HG03460 (cell line): ENCODE data around the gene BST1.
"Not testable (repeated sequence)": the region's sequence is repeated elsewhere in the genome, so short reads cannot be mapped to it uniquely, and the experiment has no call there.

Experiments
- ATAC-seq: cut with Tn5 transposase; IDR thresholded peaks from one replicate; pipeline ENCODE4 v1.9.1; 2021; ENCODE audit not compliant: unreplicated experiment

BST1 gene

DNA sequence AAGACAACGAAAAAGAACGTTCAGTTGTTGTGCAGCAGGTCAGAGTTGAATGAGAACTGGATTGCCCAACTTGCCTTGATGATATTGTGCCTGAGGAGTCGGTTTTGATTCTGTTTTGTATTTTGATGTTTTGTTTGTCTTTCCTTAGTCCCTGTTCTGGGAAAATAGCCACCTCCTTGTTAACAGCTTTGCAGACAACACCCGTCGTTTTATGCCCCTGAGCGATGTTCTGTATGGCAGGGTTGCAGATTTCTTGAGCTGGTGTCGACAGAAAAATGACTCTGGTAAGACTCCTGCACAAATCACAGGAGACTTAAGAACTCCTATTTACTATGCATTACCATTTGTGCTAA, 4.5 kb downstream of the BST1 start:
- no peak for ATAC-seq

DNA sequence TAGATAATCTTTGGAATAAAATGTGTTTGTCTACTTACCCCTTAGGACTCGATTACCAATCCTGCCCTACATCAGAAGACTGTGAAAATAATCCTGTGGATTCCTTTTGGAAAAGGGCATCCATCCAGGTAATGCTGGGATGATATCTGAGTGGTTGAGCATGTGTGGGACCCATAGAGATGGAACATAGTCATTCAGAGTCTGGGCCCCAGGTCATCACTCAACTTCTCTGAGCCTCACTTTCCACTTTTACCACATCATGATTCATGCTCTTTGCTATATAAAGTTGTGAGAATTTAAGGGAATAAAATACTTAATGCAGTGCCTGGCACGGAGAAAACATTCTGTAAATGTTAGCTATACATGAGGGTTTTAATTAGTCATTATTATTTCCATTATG, 8.9 kb downstream of the BST1 start:
- ATAC-seq: no peak

DNA sequence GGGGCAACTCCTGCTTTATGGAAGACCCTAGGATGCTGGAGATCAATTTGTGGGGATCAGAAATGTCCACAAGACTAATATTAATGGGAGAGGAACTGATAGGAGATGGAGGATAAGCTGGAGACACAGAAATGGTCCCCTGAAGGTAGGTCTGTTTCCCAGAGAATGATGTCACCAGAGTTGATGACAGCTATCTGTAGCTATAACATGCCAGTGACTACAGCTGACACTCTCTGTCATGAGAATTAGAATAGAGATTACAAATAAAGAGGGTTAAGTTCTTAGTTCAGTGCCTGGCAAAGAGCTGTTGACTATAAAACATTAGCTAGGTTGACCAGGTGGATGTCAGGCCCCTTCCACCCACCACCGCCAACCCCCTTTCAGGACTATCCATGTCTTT, 9.3 kb downstream of the BST1 start:
- no peak for ATAC-seq

DNA sequence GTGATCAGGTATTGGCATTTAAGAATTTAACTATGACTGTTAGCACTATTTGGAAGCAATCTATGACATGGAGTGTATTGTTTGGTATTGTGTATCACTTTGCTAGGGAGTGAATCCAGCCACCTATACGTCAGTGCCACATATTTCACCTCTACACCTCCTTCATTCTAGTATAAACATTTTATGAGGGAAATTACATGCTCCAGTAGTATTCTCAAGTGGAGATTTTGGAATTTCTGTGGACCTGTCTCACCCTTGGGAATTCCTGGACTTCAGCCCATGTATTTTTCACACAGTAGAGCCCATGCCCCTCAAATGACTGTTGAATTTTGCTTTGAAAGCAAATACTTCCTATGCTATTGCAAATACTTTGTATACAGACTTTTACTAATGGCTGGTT, 11.3 kb downstream of the BST1 start:
- ATAC-seq: no peak

DNA sequence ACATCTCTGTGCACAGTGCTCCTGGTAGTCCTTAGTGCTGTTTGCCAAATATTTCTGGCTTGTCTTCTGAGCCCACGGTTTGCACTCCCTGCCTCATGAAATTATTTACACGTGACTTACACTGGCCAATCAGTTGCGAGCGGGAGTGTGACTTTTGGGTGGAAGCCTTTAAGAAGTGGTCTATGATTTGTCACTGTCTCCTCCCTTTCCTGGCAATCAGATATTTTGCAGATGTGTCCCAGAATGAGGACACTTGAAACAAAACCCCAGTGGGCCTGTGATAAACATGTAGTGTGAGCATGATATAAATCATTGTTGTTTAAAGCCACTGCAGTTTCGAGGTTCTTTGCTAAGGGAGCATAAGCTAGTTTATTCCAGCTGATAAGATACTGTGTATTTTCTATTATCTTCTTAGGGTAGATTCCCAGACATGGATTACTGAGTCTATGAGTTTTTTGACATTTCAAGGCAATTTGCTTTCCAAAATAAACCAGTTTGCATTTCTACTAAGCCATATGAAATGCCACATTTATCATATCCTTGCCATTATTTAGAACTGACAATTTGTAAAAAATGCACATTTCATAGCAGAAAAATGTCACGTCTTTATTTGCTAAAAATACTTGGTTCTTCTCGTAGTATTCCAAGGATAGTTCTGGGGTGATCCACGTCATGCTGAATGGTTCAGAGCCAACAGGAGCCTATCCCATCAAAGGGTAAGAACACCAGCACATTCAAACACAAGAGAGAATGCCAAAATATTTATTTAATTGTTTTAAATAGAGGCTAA, 12.0 kb downstream of the BST1 start:
- no peak for ATAC-seq

DNA sequence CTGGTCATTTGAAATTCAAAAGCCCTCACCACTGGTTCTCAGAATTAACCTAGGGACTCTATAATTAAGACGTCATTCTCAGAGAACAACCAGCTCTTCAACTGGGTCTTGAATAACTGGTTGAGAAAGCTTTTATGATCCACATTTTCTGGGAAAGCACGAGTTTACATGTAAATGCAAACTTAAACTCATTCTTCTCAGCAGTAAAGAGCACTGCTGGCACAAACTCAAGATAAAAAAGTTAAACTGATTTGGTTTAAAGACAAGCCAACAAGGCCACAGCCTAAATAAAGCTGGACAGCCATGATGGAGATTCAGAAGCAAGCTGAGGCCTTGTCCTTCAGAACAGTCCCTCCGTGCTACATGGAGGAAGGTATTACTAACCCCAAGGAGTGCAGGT, 13.2 kb downstream of the BST1 start:
- no peak for ATAC-seq

DNA sequence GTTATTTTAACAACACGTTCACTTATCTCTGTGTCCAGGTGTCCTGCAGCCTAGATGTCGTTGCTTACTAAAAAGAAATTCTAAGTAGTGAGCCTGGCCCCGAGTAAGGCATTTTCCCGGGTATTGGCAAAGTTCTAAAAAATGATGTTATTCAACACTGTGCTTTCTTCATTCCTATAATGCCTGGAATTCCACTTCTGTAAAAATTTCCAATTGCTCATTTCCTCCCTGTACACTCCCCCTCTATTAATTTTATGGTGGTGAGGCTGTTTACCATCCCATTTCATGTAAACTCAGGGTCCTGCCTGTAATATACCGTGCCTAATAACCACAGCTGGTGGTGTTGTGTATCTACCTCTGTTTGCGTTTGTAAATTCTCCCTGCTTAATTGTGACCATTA, 14.2 kb downstream of the BST1 start:
- ATAC-seq: no peak

DNA sequence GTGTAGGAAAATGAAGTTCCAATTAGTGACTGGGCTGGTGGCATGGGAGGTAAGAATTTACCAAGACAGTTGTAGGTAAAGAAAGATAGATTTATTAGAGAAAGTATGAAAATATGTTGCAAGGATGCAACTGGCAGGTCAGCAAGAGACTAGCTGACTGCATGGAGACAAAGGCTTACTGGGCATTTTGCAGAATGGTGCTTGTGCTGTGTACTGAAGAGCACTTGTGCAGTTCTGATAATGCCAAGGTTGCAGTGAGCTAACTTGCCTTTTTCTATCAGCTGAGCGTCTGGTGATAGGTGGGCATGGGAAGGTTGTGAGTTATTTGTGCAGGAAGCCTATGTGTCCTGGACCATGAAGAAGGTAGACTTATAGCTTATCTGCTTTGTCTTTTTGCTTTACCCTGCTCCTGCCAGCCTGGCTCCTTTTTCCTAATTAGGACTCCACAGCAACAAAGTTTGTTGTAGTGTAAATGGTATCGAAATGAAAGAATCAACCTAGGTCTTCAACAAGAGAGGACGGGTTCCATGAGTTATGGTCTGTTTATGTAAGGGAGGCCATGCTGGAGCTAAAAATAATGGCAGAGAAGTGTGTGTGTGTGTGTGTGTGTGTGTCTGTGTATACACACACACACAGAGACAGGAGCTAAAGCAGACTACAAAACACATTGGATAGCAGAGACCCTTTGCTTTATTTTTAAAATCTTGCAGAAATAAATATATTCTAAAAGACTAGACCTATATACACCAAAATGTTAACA, 15.0 kb downstream of the BST1 start:
- no peak for ATAC-seq

DNA sequence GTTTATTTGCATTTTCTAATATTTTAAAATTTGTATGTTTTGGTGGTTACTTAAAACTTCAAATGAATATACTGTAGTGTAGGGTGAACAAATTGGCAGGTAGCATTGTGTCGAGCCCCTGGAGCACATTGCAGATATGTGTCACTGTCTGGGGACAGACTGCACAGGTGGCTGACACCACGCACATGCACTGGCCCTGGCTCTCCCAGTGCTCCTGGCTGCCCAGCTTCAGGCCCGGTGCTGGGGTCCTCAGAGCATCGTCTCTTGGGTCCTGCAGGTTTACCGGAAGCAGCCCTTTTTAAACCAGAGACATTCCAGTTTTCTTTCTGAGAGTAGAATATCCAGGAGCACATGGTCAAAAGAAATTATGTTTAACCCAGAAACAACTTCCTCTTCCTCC, 15.6 kb downstream of the BST1 start:
- ATAC-seq: no peak

DNA sequence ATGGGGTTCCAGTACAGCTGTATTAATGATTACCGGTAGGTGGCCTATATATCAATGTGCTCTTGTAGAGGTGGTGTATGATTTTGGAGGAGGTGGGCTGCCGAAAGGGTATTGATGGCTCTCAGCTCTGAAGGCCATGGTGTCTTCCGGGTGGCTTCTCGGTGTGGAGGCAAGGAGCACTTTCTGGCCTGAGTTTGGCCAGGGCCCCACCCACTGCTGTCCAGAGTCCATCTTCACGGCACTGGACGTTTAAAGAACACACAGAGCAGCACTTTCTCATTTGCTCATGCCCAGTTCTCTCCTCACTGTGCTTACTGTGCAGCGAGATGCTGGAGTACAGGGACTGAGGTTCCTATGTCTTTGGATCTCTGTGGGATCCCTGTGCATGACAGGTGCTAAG, 16.1 kb downstream of the BST1 start:
- ATAC-seq: no peak

DNA sequence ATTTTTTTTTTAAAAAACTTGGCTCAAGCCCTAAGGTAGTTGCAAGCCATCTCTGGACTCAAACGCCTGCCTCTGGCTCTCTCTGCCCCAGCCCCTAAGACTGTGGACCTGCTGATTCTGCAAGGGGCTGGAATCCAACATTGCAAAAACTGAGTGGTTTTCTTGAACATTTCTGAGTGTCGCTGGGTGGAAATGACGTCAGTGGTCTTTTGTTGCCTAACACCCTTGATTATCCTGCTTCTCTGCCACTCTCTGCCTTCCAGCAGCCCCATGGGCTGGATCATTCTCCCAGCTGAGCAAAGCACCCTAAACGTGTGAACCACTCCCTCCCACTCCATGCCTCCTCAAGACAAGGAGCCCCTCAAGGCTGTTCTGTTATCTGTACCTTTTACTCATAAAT, 16.6 kb downstream of the BST1 start:
- ATAC-seq: no peak

DNA sequence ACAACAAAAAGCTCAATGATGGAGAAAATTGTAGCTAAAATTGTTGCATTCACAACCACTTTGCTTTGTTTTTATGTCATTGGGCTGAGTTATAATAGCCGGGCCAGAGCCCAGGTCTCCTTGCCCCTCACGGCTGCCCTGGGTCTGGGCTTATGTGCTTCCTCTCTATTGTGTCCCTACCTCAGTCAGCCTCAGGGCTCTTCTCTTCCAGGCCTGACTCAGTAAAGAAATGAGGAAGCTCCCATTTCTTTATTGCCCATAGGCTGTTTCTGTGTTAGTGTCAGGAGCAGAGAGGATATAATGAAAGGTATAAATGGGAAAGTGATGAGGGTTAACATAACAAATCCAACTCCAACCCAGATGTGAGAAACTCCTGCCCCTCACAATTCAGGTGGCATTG, 18.0 kb downstream of the BST1 start:
- ATAC-seq: no peak

DNA sequence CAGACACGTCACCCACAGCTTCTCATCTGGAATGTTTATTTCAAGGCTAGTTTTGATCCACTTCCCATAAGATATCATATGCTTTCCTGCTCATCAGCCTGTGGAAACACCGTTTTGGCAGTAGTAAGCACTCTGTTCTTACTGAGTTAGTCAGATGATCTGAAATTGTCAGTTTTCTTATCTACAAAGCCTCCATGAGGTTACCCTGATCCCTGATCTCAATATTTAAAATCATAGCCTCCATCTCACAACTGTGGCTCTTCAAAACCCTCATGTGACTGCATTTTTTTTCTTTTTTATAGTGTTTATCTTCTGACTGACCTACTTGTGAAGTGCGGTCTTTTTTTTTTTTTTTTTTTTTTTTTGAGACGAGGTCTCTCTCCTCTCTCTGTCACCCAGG, 22.7 kb downstream of the BST1 start:
- ATAC-seq: no peak

DNA sequence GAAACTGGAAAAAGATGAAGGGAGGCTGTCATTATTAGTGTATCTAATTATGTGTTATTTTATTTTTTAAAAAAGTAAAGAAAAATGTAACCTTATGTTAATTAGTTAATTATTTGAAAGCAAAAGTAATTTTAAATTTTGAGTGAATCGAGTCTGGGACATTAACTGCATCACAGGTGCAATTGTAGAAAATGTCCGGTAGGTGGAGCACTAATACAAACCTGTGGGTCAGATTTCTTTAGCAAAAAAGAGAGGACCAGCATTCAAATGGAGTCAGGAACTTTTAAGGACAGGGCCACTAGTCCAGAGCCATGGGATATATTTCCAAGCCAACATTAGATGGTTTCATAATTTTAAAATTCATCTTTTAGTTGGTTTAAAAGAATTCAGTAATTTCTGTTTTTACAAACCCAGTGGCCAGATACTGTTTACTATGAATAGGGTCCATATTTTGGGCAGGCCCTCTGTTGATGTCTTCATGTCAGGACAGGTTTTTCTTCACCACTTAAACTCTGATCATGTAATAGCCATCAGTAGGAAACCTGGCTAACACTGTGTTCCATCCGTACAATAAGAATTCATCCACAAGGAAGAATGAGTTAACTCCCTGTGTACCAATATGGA, 27.2 kb downstream of the BST1 start:
- peak; percentile 59 for ATAC-seq

DNA sequence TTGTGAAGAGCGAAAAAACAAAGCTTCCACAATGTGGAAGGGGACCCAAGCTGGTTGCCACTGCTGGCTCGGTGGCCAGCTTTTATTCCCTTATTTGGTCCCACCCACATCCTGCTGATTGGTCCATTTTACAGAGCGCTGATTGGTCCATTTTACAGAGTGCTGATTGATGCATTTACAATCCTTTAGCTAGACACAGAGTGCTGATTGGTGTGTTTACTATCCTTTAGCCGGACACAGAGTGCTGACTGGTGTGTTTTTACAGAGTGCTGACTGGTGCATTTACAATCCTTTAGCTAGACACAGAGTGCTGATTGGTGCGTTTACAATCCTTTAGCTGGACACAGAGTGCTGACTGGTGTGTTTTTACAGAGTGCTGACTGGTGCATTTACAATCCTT, 30.2 kb downstream of the BST1 start:
- ATAC-seq: not testable (repeated sequence)

DNA sequence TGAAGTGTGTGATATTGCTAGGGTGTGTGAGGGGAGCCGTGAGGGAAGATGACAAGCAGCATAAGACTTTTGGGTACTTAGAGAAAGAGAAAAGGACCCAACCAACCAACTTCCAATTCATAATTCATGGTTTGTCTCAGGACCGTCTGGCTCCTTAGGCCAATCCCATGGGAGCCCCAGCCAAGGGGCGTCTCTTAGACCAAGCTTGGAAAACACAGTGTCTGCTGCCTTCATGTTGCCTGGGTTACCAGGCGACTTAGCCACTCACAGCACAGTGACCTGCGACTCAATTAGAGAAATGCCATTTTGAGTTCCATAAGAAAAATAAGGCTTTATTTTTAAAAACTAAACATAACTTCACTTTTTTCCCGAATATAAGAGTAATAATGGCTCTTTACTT, 32.7 kb downstream of the BST1 start:
- ATAC-seq: no peak

DNA sequence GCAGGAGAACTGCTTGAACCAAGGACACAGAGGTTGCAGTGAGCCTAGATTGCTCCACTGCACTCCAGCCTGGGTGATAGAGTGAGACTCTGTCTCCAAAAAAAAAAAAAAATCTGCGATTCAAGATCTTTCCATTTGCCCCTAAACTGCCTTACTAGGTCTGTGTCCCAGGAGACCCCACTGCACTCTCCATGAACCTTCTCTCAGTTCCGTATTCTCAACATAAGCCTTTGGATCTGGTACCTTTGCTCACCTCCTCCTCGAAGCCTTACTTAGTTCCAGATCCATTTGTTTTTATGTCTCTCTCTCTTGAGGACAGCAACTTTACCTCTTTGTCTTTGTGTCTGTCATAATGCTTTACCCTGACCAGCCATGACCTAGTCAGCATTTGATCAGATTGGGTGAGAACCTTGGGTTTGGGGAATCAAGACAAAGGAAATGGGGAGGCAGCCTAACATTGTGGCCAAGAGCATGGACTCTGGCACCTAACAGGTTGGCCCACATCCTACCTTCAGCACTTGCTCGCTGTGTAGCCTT, 33.7 kb downstream of the BST1 start:
- ATAC-seq: no peak

DNA sequence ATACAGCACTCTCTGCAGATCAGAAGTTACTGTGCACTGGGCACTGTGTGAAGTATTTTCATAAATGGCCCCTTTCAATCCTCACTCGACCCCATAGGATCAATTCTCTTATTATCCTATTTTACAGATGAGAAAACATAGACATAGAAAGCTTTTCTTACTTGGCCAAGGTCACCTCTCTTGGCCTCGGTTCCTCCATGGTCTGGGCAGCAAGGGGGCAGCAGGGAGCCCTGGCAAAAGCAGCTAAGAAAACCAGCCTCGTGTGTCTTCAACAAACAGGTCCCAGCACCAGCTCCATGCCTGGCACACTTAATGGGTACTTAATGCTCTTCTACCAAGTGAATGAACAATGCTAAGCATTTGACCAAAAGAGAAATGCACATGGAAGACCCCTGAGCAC, 34.4 kb downstream of the BST1 start:
- no peak for ATAC-seq

DNA sequence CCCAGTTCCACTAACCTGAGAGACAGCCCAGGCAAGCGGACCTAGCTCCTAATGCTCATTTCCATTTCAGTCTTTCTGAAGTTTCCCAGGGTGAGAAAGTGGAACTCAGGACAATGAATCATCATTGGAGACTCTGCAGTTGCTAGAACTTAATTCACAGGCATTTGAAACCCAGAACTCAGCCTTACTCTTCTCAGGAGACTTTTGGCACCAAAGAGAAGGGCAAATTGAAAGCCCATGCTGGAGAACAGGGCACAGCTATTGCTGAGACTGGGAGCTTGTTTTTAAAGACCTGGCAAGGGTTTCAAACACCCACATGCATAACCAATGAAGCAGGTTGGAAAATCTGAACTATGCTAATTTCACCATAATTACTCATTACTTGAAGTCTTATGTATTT, 36.0 kb downstream of the BST1 start:
- no peak for ATAC-seq

DNA sequence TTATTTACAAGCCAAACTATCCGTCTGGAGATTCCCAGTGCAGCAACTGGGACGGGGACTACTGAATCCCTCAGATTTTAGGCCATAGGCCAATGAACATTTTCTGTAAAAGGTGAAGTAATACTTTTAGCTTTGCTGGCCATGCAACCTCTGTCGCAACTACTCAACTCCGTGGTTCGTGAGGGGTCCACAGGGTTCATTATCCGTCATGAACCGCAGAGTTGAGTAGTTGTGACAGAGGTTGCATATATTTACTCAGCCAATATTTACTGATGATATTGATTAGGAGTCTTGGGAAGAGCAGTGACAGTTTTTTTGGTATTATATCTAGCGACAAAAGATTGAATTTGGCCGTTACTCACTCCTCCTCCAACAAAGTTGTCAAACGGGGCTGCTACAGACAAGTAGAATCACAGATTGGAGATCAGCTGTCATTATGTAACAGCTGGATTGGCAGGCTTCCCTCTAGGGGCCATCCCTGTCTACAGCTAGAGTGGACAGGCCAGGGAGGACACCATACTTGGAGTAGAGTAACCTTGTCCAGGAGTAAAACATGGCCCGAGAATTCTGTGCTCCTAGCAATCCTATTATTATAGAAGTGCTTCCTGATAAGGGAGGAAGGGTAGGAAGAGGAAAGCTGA, 38.0 kb downstream of the BST1 start:
- no peak for ATAC-seq

DNA sequence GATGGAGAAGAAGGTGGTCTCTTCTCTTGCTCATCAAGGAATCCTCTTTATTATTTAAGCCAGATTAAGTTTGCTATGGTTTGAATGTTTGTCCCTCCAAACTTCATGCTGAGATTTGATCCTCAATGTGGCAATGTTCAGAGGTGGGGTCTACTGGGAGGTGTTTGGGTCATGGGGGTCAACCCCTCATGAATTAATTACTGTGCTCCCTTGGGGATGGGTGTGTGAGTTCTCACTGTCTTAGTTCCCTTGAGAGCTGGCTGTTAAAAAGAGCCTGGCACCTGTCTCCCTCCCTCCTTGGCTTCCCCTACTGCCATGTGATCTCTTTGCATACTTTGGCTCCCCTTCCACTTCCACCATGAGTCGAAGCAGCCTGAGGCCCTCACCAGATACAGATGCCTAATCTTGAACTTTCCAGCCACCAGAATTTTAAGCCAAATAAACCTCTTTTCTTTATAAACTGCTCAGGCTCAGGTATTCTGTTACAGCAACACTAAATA, 39.3 kb downstream of the BST1 start:
- ATAC-seq: no peak
